SK-N-MC (cell line): Measurements from ENCODE around the gene ACAP2.

Experiments
- EZH2 ChIP-seq: fragments of 200-600 bp; sonication (generic); IDR thresholded peaks from one replicate; pipeline ENCODE4 v1.6.1; 2017; ENCODE audit warnings: antibody characterized with exemption
- POLR2AphosphoS5 ChIP-seq: IDR thresholded peaks from 2 replicates; pipeline ENCODE4 v1.6.1; 2012; ENCODE audit warnings: mild to moderate bottlenecking, low read depth, low read length, borderline replicate concordance

DNA sequence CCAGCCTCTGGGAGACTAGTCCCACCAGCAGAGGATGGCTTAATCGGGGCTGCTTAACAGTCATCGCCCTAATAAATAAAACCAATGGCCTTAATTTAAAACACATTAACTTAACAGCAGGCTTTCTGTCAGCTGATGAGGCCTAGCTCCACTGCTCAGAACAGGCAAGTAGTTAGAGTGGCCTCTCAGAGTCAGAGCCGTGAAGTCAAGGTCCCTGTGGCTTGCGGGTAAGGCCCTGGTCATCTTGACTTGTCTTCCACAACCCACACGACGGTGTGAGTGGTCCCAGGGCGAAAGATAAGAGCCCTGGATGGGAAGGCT is 183.7 kb downstream of the ACAP2 start:
- TF ChIP-seq EZH2 (no peak), POLR2AphosphoS5 (no peak)
